GM12878 (cell line): ENCODE data around the gene CERK. TPM values are rescaled to one million over a fixed set of nuclear protein-coding genes. Genes with fewer than 3 reads are reported as not detected.

Source experiments
- ATAC-seq: fragments of 200-7000 bp; cut with Tn5 transposase; 3 replicates; pipeline ENCODE4 v1.9.1; 2020; ENCODE audit warnings: mild to moderate bottlenecking, moderate library complexity
- BruUV-seq: library from RNA; stranded (reverse); fragments of 400-500 nt; replicated peaks from 2 replicates; lab custom pipeline; 2021; lab: Mats Ljungman, UMichigan
- CTCF ChIA-PET: fragments of 300-600 bp; sonication (Branson Sonifier 250); formaldehyde crosslinking; extraction: SDS; loops from one replicate; lab custom pipeline; 2021; ENCODE audit warnings: inconsistent platforms; lab: Yijun Ruan, JAX
- POLR2A ChIA-PET: fragments of 350-600 bp; formaldehyde crosslinking; extraction: SDS; loops from one replicate; lab custom pipeline; 2021; ENCODE audit warnings: inconsistent platforms; lab: Charles Lee
- RAD21 ChIA-PET: fragments of 300-600 bp; sonication (Branson Sonifier 250); formaldehyde crosslinking; loops from one replicate; lab custom pipeline; 2023; ENCODE audit warnings: antibody characterized with exemption; ENCODE audit not compliant: unreplicated experiment; lab: Charles Lee
- SMC1A ChIA-PET: fragments of 300-600 bp; sonication (Branson Sonifier 250); formaldehyde crosslinking; loops from one replicate; lab custom pipeline; 2023; ENCODE audit not compliant: unreplicated experiment, uncharacterized antibody; lab: Charles Lee
- DNase-seq: peaks from one replicate; pipeline ENCODE4 v3.0.0-alpha.2; 2011; ENCODE audit warnings: low read depth, low spot score
- FAIRE-seq: peaks from 3 replicates; lab custom pipeline; 2011; peaks lifted over from hg19 to GRCh38; lab: Jason Lieb, UNC
- H2AFZ ChIP-seq: 2 replicates; pipeline ENCODE4 v1.6.0; 2011; ENCODE audit warnings: low read depth, low read length, control low read depth; ENCODE audit not compliant: control insufficient read depth
- H3K27ac ChIP-seq: 2 replicates; pipeline ENCODE4 v1.5.1; 2011; ENCODE audit warnings: control low read depth; ENCODE audit not compliant: control insufficient read depth, insufficient read depth
- H3K27me3 ChIP-seq, 2 experiments: replicated peaks in 1 of 2; 2 replicates each; pipeline versions ENCODE4 v1.6.0 to v1.6.1; 2011; ENCODE audit warnings: low read length in 1 of 2; ENCODE audit not compliant: control insufficient read depth in 2 of 2, insufficient read depth in 2 of 2
- H3K36me3 ChIP-seq, 2 experiments: 2 replicates each; pipeline ENCODE4 v1.5.1; 2011; ENCODE audit warnings: low read length in 1 of 2; ENCODE audit not compliant: control insufficient read depth in 2 of 2, insufficient read depth in 2 of 2
- H3K4me1 ChIP-seq: 2 replicates; pipeline ENCODE4 v1.6.1; 2011; ENCODE audit warnings: mild to moderate bottlenecking, low read length, moderate library complexity, mixed read lengths; ENCODE audit not compliant: control insufficient read depth, insufficient read depth
- H3K4me2 ChIP-seq: 2 replicates; pipeline ENCODE4 v1.6.0; 2011; ENCODE audit warnings: control low read depth; ENCODE audit not compliant: control insufficient read depth, insufficient read depth
- H3K4me3 ChIP-seq: fragments of 200-600 bp; sonication (generic); 2 replicates; pipeline ENCODE4 v1.5.1; 2016
- H3K79me2 ChIP-seq: 2 replicates; pipeline ENCODE4 v1.6.0; 2011; ENCODE audit warnings: low read length; ENCODE audit not compliant: control insufficient read depth, insufficient read depth
- H3K9ac ChIP-seq: 2 replicates; pipeline ENCODE4 v1.8.0; 2011; ENCODE audit warnings: low read length, control low read depth, mixed read lengths; ENCODE audit not compliant: control insufficient read depth, insufficient read depth
- H3K9me3 ChIP-seq: replicated peaks from 3 replicates; pipeline ENCODE4 v1.5.1; 2011; ENCODE audit warnings: mild to moderate bottlenecking, low read length; ENCODE audit not compliant: control insufficient read depth, insufficient read depth
- H4K20me1 ChIP-seq: 2 replicates; pipeline ENCODE4 v1.6.0; 2011; ENCODE audit not compliant: control insufficient read depth, insufficient read depth
- BRCA1 ChIP-seq: IDR thresholded peaks from 2 replicates; pipeline ENCODE4 v1.6.1; 2011; ENCODE audit warnings: low read depth, low read length, improper control_type of control experiment
- CHD4 ChIP-seq: fragments of 200-600 bp; sonication (generic); IDR thresholded peaks from 2 replicates; pipeline ENCODE4 v1.6.1; 2016; ENCODE audit warnings: mild to moderate bottlenecking
- HSF1 ChIP-seq: fragments of 150-350 bp; IDR thresholded peaks from 2 replicates; pipeline ENCODE4 v1.6.1; 2014; ENCODE audit warnings: mild to moderate bottlenecking, low read depth, low read length
- IKZF2 ChIP-seq, 2 experiments: fragments of 450-650 bp; IDR thresholded peaks; 2 replicates each; pipeline ENCODE4 v1.6.1; 2017; ENCODE audit warnings: mild to moderate bottlenecking in 2 of 2, moderate library complexity in 2 of 2
- IRF4 ChIP-seq: IDR thresholded peaks from 2 replicates; pipeline ENCODE4 v1.6.1; 2011; ENCODE audit warnings: low read depth, low read length
- MYC ChIP-seq: IDR thresholded peaks from 2 replicates; pipeline ENCODE4 v1.6.1; 2011; ENCODE audit warnings: mild to moderate bottlenecking, low read length, moderate library complexity, inconsistent platforms; ENCODE audit not compliant: insufficient read depth, insufficient replicate concordance, insufficient read length, severe bottlenecking
- PBX3 ChIP-seq: IDR thresholded peaks from 2 replicates; pipeline ENCODE4 v1.6.1; 2011; ENCODE audit warnings: mild to moderate bottlenecking, low read depth, low read length, moderate library complexity; ENCODE audit not compliant: insufficient replicate concordance
- RB1 ChIP-seq: fragments of 450-650 bp; formaldehyde crosslinking; IDR thresholded peaks from 2 replicates; pipeline ENCODE4 v1.6.1; 2017; ENCODE audit warnings: mild to moderate bottlenecking, borderline replicate concordance
- REST ChIP-seq: IDR thresholded peaks from 2 replicates; pipeline ENCODE4 v1.6.1; 2012; ENCODE audit warnings: mild to moderate bottlenecking, low read depth, low read length
- ZNF274 ChIP-seq: IDR thresholded peaks from one replicate; pipeline ENCODE4 v1.8.0; 2011; ENCODE audit not compliant: insufficient read length, insufficient read depth
- ZNF384 ChIP-seq: IDR thresholded peaks from 2 replicates; pipeline ENCODE4 v1.6.1; 2012; ENCODE audit warnings: low read depth, mild to moderate bottlenecking, low read length, improper control_type of control experiment, borderline replicate concordance
- WGBS: methylation state at CpG from one replicate; pipeline ENCODE4 v1.1.6; 2016; ENCODE audit warnings: low lambda C conversion rate; ENCODE audit not compliant: insufficient replicate concordance, insufficient coverage; ENCODE audit errors: missing lambda C conversion rate; 5-methylcytosine and 5-hydroxymethylcytosine counted together
- in situ Hi-C: fragments of 300-500 bp; cut with MboI; formaldehyde crosslinking; loops from 9 replicates; pipeline ENCODE4 v1.14.3; 2018; ENCODE audit warnings: mixed read lengths
- intact Hi-C: fragments of 100-400 bp; cut with micrococcal nuclease; formaldehyde crosslinking; loops from one replicate; pipeline ENCODE4 v1.14.2; 2022; ENCODE audit not compliant: unreplicated experiment
- polyA plus RNA-seq, 11 experiments: library from polyadenylated mRNA; depleted of rRNA in 4 of 11; unstranded in 6 of 11; stranded (reverse) in 5 of 11; fragments of >200 nt; fragmentation: Nextera tagmentation in 4 of 11; fragmentation: Illumina TruSeq in 1 of 11; extraction: Ambion mirVana in 4 of 11; extraction: Trizol in 1 of 11; gene quantifications; 1 replicate in 1 of 11; 2 replicates in 10 of 11; pipeline versions ENCODE4 v1.2.1 to v1.2.3, GENCODE V29; 2011 to 2016; ENCODE audit warnings: inconsistent platforms in 2 of 11, missing spikeins in 2 of 11, low read depth in 1 of 11
- total RNA-seq, 4 experiments: library from RNA; depleted of rRNA in 3 of 4; stranded (reverse); fragments of >200 nt in 3 of 4; fragmentation: Illumina TruSeq in 1 of 4; extraction: Trizol in 1 of 4; gene quantifications; 2 replicates each; pipeline versions ENCODE4 v1.2.1 to v1.2.3, GENCODE V29; 2013 to 2021

CERK gene
- total and polyA plus RNA-seq, 10 of the 15 experiments (the other 5 are each of a cell fraction or from before 2014, with no cell fraction given): 4.0 to 41.1 (median 30.2) TPM

- POLR2A ChIA-PET: interaction anchor here (0.6 kb wide), 1 partner anchor 244 kb away, joined by 3 read pairs; no protein-coding TSS in a partner anchor
- H3K4me1 ChIP-seq: no peaks in the 10 kb centered on the region
- intact Hi-C loops (no loop called here), in situ Hi-C loops (no loop called here)
- no TSS peak for BruUV-seq
- no peaks in the 10 kb centered on the region for H3K27me3 ChIP-seq
- H2AFZ ChIP-seq: no peak overlapping the region
- ATAC-seq: no peak
- no peak for DNase-seq
- H3K9ac ChIP-seq: no peak overlapping the region
- FAIRE-seq: no peak
- RAD21 ChIA-PET: no interaction called here
- no peaks in the 10 kb centered on the region for H3K9me3 ChIP-seq
- 94% methylated on average over 17 of the region's 17 CpGs for WGBS
- TF ChIP-seq RB1: no peak
- SMC1A ChIA-PET: no interaction called here
- H3K36me3 ChIP-seq: peaks cover 19 to 22% of the 10 kb centered on the region in 2 experiments; a peak in 3 of 4 replicates
- CTCF ChIA-PET: no interaction called here
- no peaks in the 10 kb centered on the region for H3K79me2 ChIP-seq
- H3K4me2 ChIP-seq: no peak overlapping the region
- no peak overlapping the region for H3K4me3 ChIP-seq
- no peak overlapping the region for H3K27ac ChIP-seq
- H4K20me1 ChIP-seq: no peaks in the 10 kb centered on the region
These were observed 46.5 kb downstream of the CERK start for GRCh38 chr22:46691571-46691970.

- ChIA-PET POLR2A (no interaction called here), SMC1A (interaction anchor here (0.6 kb wide), 2 partner anchors 34 to 115 kb away, joined by 3 to 4 read pairs; no protein-coding TSS in a partner anchor), RAD21 (no interaction called here), CTCF (interaction anchor here (1.6 kb wide), 1 partner anchor 127 kb away, joined by 6 read pairs; no protein-coding TSS in a partner anchor)
- intact Hi-C loops: no loop called here
- Histone ChIP-seq H3K27ac (no peak overlapping the region), H3K4me3 (no peak overlapping the region), H3K4me1 (peaks cover 11% of the 10 kb centered on the region), H3K36me3 (peaks cover 13 to 31% of the 10 kb centered on the region in 2 experiments; a peak in 3 of 4 replicates), H3K27me3 (no peaks in the 10 kb centered on the region), H3K4me2 (no peak overlapping the region), H3K79me2 (no peaks in the 10 kb centered on the region), H2AFZ (no peak overlapping the region), H3K9ac (no peak overlapping the region), H4K20me1 (no peaks in the 10 kb centered on the region), H3K9me3 (no peaks in the 10 kb centered on the region)
- no TSS peak for BruUV-seq
- FAIRE-seq: no peak
- WGBS: 94% methylated on average over 20 of the region's 20 CpGs
- DNase-seq: no peak
- TF ChIP-seq MYC (no peak), ZNF274 (no peak), BRCA1 (no peak), HSF1 (no peak), ZNF384 (no peak), CHD4 (no peak), REST (no peak), IRF4 (no peak), IKZF2 (IDR thresholded peaks at IDR 0.05) (no peak), PBX3 (no peak)
- in situ Hi-C loops: no loop called here
- no peak for ATAC-seq
These were observed 47.9 kb downstream of the CERK start for GRCh38 chr22:46690146-46690545.
